IPS-NIHi7 (cell line): ENCODE measurements around the gene HDAC10.
"Not testable (repeated sequence)": the region's sequence is repeated elsewhere in the genome, so short reads cannot be mapped to it uniquely, and the experiment has no call there.

ENCODE experiments used
- DNase-seq: peaks from one replicate; pipeline ENCODE4 v3.0.0; 2012; ENCODE audit warnings: mixed read lengths; ENCODE audit errors: extremely low spot score

Gene HDAC10

DNA sequence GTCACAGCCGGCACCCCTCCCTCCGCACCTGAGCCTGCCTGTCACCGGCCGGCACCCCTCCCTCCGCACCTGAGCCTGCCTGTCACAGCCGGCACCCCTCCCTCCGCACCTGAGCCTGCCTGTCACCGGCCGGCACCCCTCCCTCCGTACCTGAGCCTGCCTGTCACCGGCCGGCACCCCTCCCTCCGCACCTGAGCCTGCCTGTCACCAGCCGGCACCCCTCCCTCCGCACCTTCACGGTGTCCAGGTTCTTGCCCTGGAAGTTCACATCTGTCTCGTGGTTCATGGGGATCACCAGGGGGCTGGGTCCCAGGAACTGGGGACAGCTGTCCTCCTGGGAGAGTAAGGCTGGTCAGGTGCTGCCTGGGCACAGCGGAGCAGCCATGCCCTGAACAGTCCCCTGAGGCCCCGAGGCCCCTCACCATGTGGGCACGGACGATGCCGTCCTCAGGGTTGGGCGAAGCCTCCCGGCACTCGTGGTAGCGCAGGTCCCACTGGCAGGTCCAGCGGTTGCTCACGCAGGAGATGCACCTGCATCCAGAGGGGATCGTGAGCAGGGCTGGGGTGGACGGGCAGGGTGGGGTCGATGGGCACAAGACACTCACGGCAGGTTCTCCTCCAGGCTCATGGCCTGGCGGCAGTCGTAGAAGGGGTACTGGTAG, 34.6 kb upstream of the HDAC10 start:
- no peak for DNase-seq

DNA sequence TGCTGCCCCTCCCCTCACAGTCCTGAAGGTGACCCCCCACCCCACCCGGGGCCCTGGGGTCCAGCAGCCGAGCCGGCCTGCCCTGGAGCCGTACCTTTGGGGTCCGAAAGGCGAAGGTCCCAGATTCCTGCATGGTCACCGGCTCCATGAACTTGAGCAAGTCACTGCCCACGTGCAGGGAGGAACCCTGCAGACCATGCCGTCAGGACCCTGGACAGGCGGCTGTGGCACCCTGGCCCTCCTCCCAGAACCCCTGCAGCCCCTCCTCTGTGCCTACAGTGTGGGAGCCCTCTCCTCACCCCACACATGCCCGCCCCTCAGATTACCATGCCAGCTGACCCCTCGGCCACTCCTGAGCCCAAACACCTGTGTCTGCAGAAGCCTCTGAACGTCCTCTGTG, 33.4 kb upstream of the HDAC10 start:
- no peak for DNase-seq

DNA sequence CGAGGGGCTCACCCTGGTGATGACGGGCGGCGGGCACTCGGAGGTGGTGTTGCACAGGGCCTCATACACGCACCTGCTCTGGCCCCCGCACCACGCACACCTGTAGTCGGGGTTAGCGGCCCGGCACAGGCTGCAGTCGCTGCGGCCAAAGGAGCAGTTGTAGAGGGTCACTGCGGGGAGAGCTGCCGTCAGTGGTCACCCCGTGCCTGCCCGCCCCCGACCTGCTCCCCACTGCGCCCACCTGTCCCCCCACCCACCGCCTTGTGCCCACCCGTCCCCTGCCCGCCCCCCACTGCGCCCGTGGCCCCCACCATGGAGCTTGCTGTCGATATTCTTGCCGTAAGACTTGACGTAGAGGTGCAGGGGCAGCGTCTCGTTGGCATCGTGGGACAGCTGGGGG, 32.8 kb upstream of the HDAC10 start:
- no peak for DNase-seq

DNA sequence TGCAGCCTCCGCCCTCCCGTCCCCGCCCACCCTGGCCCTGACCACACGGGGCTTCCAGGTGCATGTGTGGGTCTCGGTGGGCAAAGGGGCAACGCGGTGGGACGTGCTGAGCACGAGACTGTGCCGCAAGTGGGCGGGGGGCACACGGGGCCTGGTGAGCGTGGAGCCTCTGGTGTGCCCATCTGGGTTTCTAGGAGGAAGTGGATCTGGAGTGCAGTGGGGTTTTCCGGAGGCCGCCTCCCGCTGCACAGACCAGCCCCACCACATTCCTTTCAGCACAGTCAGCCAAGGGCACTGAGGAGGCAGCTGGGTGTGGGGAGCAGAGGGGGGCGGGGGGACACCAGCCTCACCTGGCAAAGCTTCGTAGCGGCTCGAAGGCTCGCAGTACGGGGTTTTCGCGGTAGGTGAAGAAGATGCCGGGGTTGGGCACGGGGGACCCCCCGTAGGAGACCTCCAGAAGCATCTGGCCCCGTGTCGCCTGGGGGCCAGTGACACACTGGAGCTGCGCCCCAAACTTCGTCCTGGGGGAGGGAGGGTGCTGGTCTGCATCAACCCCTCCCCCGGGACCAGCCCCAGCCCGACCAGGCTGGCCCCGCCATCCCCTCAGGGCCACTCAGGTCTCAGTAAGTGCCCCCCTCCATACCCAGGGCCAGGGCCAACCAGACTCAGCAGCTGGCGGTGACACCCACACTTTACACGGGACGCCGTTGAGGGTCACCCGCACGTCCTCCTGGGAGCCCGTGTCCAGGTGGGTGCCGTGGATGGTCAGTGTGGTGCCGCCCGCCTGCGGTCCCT, 31.5 kb upstream of the HDAC10 start:
- DNase-seq = no peak

DNA sequence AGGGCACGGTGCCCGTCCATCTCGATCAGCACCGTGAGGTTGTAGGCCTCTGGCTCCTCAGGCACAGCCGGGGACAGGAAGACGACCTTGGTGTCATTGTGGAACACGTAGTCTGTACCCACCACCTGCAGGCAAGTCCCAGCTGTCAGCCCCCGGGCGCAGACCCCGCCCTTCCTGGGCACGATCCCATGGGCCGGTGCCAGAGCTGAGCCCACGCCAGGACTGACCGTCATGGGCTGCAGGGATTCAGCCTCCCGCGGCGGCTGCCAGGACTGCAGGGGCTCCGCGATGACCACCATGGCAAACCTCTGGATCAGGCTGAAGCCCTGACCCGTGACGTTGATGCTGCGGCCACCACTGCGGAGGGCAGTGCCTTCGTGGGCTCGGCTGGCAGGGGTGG, 30.9 kb upstream of the HDAC10 start:
- no peak for DNase-seq

DNA sequence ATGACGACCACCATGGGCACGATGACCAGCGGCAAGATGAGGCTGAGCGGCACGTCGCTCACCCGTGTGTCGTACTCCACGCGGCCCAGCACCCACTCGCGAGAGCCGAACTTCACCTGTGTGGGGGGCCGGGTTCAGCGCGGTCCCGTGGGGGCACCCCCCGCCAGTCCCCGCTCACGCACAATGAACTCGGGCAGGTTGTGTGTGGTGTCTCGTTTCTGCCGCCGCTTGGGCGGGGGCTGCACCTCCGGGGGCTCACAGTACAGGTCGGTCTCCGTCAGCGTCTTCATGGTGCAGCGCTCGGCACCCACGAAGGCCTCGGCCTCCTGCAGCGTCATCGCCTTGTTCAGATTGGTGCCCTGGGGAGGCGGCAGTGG, 30.3 kb upstream of the HDAC10 start:
- DNase-seq = no peak

DNA sequence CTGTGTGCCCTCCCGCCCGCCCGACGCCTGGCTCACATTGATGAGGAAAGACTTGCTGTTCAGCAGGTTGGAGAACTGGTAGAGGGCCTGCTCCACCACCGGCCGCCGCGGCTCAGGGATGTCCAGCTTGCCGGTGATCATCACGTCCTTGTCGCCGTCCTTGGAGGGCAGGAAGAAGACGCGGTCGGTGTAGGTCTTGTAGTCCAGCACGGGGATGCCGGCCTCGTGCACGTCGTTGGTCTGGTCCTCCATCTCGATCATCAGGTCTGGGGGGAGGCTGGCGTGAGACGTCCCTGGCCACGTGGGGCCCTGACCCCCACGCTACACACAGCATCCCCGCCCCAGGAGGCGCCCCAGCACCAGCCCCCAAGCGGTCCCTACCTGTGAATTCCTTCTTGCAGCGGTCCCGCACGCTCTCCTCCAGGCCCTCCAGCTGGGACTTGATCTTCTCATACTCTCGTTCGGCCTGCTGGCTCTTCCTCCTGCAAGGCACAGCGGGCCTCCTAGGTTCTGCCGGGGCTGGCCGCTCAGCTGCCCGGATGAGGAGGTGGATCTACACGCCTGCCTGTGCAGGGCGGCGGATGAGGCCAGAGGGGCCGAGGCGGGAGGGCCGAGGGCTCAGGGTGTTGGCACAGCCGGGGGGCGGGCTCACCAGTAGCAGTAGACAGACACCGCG, 29.8 kb upstream of the HDAC10 start:
- DNase-seq = no peak

DNA sequence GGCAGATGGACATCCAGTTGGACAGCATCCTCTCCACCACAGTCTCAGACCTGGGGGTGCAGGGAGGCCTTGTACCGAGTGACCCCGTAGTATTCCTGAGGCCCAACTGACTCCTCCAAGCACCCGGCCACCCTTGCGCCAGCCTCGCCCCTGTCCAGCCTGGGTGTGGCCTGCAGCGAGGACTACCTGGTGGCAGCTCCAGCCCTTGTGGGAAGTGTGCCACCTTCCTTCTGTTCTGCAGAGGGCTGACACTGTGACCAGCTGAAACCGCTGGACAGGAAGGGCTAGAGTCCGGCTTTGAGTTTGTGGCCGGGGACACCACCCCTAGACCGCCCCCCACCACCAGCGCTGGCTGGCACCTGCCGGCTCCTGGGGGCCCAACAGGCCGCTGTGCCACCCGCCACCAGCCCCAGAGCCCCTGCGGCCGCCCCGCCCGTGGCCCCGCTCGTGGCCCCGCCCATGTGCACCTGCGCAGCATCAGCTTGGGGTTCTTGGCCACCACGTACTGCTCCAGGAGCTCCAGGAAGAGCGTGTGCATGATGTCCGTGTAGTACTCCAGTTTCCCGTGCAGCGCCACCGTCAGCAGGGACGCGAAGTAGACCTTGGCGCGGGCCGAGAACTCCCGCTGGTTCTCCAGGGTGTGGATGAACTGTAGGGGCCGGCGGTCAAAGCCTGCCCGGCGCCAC, 29.1 kb upstream of the HDAC10 start:
- DNase-seq = no peak

DNA sequence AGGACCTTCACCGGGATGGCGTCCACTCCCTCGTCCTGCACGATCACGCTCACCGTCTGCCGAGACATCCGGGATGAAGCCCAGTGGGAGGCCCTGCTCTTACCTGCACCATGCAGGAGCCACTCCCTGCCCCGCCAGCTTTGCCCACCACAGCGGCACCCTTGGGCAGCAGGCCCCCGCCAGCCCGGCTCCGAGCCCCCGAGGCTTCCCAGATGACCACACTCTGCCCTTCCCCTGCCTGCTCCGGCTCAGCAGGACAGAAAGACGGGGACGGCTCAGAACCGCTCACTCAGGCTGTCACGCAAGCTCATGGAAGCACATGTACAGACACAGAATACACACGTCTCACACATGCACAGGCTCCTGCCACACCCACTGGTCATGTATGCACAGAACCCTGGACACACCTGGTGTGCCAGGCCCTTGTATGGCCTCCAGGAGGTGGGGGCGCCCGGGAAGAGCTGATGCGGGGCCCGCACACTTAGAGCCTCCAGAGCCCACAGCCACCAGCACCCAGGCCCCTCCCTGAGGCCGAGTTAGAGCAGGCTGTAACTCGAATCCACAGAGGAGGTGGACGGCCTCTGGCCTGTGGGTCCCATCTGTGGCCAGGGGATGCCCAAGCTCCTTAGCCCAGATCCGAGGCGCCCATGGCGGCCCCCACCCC, 28.0 kb upstream of the HDAC10 start:
- DNase-seq = no peak

DNA sequence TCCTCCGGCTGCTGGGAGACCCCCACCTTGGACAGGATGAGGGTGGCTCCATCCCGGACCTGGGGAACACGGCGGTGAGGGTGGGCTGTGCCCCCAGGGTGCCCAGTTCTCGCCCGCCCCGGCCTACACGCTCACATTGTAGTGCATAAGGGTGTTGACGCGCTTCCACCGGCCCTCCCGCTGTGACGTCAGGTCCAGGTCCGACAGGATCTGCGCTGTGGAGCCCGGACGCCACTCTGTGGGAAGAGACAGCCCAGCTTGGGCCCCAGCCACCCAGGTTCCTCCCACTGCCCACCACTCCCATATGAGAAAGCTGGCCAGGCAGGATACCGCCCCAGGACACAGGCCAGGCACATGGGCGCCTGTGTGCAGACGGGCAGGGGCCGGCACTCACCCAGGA, 27.4 kb upstream of the HDAC10 start:
- no peak for DNase-seq

DNA sequence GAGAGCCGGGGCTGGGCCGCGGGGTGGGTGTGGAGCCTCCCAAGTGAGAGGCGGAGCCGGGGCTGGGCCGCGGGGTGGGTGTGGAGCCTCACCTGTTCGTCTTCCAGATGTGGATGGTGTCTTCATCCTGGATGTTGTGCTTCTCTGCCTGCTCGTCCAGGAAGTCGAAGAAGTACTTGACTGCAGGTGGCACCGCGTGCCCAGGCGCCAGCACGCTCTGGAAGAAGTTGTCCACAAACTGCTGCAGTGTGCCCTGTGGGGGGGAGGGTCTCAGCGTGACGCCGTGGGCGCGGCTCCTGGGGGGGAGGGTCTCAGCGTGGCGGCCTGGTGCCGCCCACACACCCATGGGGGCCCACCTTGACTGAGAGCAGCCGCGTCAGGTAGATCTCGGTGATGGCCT, 26.7 kb upstream of the HDAC10 start:
- DNase-seq = no peak

DNA sequence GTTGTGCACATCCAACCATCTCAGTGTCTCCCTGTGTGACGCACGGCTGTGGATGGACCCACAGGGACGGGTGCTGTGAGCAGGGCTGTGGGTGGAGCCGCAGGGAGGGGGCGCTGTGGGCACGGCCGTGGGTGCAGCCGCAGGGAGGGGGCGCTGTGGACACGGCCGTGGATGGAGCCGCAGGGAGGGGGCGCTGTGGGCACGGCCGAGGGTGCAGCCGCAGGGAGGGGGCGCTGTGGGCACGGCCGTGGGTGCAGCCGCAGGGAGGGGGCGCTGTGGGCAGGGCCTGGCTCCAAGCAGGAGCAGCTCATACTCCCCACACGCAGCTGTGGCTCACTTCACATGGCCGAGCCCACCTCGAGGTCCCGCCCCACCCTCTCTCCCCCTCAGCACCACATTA, 25.1 kb upstream of the HDAC10 start:
- DNase-seq = no peak

DNA sequence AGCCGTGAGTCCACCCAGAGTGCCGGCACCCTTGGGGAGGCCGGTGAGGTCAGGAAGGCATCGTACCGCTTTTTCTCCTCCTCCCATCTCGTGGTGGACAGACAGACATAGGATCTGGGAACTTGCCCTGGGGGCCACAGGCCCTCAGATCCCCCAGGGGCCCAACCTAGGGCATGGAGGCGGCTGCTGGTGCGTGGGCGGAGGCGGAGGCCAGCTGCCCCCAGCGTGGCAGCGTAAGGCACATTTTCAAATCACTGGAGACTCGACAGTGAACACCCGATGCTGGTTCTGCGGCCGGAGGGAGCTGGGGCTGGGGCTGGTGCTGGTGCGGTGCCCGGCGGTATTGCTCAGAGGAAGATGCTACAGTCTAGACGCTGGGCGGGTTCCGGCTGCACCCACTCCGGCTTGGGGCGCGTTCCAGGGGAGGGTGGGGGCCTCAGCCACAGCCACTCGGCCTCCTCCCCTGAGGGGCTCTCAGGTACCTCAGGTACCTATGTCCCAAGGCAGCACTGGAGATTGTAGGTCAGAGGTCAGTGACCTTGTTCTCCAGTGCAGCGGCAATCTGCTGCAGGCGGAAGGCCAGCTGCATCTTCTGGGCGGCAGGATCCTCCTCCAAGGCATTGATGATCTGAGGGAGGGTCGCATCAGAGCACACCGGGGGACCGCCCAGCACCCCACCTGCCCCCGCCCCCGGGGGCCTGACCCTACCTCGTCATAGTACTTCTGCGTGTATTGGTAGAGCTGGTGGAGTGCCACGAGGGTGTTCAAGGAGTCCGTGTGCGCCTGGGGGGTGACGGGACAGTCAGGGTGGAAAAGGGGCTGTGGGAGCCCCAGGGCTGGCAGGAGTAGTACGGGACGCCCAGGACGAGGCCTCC, 24.4 kb upstream of the HDAC10 start:
- DNase-seq = no peak

DNA sequence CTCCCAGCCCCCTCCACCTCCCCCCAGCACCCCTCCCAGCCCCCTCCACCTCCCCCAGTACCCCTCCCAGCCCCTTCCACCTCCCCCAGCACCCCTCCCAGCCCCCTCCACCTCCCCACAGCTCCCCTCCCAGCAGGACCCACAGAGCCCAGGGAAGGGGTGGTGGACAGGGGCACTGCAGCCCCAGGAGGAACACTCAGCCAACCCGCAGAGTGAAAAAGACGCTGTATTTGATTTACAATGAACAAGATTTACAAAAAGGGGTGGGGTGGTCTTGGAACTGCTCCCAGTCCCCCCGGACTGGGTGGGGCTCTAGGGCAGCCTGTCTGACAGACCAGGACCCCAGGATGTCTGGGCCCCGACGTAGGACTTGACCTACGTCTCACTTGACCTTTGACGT, 23.7 kb upstream of the HDAC10 start:
- DNase-seq = no peak

DNA sequence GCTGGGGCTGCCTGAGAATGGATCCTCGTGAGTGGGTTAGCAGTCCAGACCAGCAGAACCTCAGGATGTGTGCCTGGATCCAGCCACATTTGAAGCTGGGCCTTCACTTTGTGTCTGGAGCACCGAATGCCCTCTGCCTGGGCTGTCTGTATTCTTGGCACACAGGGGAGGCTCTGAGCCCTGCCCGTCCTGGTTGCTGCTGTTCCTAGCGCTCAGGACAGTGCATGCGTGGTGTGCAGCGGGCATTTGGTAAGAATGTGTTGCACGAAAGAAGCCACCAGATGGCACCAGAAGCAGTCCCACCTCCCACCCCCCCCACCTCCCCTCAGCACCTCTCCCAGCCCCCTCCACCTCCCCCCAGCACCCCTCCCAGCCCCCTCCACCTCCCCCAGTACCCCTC, 23.2 kb upstream of the HDAC10 start:
- DNase-seq = peak; percentile 60

DNA sequence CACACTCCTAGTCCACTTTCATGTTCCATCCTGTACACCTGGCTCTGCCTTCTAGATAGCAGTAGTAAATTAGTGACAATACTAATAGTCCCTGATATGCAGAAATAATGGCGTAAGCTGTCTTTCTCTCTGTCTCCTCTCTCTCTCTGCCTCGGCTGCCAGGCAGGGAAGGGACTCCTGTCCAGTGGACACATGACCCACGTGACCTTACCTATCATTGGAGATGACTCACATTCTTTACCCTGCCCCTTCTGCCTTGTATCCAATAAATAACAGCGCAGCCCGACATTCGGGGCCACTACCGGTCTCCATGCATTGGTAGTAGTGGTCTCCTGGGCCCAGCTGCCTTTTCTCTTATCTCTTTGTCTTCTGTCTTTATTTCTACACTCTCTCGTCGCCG, 22.7 kb upstream of the HDAC10 start:
- not testable (repeated sequence) for DNase-seq

DNA sequence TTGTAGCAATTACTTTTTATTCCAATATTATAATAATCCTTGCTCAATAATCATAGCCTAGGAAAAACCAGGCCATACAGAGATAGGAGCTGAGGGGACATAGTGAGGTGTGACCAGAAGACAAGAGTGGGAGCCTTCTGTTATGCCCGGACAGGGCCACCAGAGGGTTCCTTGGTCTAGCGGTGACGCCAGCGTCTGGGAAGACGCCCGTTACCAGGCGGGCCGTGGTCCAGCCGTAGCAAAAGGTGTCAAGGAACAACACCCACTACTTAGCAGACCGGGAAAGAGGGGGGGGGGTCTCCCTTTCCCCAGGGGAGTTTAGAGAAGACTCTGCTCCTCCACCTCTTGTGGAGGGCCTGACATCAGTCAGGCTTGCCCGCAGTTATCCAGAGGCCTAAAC, 22.3 kb upstream of the HDAC10 start:
- DNase-seq = not testable (repeated sequence)

DNA sequence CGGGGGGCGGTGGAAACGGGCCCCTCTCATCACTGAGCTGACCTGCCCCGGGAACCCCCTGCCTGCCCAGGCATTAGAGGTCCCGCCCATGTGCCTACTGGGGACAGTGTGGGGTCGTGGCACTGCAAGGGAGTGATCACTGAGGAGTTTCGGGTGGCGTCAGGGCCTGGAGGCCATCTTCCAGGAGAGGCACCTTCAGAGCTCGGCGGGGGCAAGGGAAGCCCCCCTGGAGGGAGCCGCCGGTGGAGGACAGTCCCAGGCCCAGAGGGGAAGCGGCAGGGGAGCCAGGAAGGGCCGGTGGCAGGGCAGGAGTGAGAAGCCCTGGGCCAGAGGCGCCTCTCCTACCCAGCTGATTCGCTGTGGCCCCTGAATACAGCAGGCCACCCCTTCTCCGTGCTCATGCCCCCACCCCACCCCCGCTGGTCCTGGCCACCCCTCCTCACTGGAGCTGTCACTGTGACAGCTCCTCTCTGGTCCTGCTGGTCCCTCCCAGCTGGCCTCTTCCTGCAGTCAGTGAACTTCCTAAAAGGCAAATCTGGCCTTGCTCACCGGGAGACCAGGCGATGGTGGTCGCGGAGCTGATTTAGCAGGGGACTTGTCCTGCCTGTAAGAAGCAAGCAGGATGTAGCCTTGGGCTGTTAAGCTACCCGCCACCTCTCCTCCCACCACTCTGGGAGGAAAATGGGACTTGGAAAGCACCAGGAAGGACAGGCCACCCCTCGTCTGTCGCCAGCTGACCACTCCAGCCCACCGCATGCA, 21.2 kb upstream of the HDAC10 start:
- DNase-seq = no peak

DNA sequence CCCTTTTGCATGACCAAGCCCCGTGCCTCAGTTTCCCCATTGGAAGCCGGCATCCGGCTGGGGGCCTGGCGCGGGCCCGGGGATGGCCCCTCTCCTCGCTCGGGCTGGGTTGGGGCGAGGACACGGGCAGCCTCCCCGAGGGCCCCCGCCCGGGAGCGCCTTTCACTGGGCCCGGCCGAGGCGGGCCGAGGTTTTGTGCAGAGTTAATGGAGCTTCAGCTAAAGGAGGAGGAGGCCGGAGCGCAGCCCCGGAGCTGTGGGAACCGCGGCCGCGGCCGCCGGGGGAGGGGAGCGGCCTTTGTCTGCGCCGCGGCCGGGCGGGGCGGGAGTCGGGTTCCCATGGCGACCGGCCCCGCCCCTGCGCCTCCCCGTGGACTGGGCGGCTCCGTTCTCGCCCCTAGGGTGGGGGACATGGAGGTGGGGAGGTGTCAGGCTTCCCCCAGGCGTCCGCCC, 20.5 kb upstream of the HDAC10 start:
- peak; percentile 79 for DNase-seq
